GM19023 (cell line): ENCODE results near the gene KYAT1.

Experiments
- ATAC-seq: cut with Tn5 transposase; IDR thresholded peaks from one replicate; pipeline ENCODE4 v1.9.1; 2021; ENCODE audit warnings: mild to moderate bottlenecking, moderate library complexity; ENCODE audit not compliant: unreplicated experiment

Gene KYAT1

GRCh38 chr9:128881884-128882676 is at the start of gene KYAT1, which contains the start of gene LRRC8A:
Gene KYAT1 (minus strand): TSS chr9:128881950. CDS start chr9:128845405, 36,545 bp downstream.
Gene LRRC8A (plus strand): TSS chr9:128882133. CDS start chr9:128907165, 25,032 bp downstream.
- peak; percentile 85 for ATAC-seq

GRCh38 chr9:128929560-128929959 is 47.8 kb upstream of the KYAT1 start:
- ATAC-seq = no peak

DNA sequence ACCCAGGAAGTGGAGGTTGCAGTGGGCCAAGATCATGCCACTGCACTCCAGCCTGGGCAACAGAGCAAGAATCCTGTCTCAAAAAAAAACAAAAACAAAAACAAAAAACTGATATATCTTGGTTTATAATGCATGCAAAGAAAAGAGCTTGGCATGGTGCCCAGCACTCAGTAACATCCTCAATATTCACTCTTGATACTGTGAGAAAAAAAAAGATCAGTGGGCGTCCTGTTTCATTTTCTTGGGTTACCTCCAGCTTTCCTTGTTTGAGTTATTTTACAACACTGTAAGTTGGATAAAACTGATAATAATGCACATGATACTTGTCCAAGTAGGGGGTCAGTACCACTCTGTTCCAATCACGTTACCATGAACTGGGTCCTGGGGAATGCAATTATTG is 46.9 kb upstream of the KYAT1 start:
- ATAC-seq = no peak

DNA sequence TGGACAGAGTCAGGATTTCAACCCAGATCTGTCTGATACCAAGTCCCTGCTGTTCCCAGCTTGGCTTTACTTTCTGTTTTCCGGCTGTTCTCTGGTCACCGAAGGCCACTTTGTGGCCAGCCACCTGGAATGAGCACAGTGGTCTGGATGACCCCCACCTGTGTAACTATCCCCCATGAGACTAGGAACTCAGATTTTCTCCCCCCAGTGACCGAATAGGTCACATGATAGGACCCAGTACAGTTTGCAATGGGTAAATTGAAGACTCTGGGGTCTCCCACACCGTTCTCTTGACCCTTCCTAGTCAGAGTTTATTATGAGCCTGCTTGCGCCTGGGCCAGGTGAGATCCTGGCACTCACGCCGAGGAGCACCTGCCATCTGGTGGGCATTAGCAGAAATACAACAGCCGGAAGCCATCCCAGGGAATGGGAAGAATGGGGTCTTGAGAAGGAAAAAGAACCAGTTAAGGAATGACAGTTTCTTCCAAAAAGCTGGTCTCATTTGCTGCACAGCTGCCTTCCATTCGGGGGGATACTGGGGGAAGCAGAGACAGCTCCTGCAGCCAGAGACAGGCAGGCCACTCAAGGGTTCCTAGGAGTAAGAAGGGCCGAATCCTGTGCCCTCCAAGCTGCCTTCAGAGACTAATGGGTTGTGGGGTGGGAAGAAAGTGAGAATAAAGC is 46.1 kb upstream of the KYAT1 start:
- ATAC-seq = no peak

- no peak for ATAC-seq
Measured at GRCh38 chr9:128923493-128923883, 41.7 kb upstream of the KYAT1 start.

DNA sequence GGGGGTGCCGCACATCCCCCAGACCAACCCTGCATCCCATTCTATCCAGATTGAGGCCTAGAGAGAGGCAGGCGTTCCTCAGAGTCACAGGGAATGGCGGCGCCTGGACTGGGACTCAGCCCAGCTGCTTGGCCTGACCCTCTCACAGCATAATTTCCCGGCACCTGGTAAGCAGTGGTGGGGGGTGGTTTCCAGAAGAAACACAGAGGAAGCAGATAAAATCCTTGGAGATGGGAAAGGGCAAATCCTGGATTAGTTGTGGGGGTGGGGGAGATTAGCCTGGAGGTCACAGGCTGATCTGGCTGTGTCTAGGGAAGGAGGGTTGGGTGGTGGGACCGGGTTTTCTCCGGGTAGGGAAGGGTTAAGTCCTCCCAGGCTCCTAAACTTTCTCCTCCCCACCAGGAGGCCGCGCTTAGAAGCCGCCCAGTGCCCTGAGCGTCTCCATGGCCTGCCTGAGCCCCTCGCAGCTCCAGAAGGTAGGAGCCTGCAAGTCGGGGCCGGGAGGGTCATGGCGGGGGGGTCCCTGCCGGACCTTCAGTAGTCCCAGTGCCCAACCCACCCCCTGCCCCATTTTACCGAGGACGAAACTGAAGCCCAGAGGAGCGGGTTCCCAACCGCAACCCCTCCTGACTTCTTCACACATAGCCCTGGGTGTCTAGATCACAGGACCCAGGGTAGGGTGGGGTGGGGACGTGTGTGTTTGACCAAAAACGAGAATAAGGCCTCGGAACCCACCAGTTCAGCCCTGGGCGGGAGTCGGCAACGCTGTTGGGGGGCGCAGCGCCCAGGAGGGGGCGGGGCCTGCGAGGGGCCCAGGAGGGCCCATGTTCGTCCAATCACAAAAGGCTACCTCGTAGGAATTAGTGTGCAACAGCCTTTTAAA is 40.4 kb upstream of the KYAT1 start:
- no peak for ATAC-seq

GRCh38 chr9:128920381-128921058 is 38.8 kb upstream of the KYAT1 start, which contains the start of gene PHYHD1:
Gene PHYHD1 (plus strand): TSS chr9:128920982. CDS start chr9:128922324, 1,342 bp downstream.
- ATAC-seq = no peak

GRCh38 chr9:128919402-128920089 is 37.8 kb upstream of the KYAT1 start:
- no peak for ATAC-seq

DNA sequence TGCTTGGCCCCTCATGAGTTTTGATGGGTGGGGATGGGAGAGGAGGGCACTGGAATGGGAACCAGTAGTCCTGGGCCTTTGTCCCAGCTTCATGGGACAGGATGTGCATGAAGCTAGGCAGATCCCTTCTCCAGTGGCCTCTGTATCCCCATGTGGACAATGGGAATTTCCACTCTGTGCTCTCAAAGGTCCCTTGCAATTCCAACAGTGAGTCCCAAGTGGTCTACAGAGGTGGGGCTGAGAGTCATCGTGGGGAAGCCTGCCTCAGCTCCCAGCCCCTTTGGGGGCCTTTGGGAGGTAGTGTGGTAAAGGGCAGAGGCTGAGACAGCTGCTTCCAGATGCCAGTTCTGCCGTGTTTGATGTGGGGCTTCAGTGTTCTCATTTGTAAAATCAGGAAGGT is 37.2 kb upstream of the KYAT1 start:
- no peak for ATAC-seq

DNA sequence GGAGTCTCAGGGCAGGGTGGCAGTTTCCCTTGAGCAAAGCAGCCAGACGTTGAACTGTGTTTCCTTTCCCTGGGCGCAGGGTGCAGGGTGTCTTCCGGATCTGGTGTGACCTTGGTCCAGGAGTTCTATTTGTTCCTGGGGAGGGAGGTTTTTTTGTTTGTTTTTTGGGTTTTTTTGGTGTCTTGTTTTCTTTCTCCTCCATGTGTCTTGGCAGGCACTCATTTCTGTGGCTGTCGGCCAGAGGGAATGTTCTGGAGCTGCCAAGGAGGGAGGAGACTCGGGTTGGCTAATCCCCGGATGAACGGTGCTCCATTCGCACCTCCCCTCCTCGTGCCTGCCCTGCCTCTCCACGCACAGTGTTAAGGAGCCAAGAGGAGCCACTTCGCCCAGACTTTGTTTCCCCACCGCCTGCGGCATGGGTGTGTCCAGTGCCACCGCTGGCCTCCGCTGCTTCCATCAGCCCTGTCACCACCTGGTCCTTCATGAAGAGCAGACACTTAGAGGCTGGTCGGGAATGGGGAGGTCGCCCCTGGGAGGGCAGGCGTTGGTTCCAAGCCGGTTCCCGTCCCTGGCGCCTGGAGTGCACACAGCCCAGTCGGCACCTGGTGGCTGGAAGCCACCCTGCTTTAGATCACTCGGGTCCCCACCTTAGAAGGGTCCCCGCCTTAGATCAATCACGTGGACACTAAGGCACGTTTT is 35.5 kb upstream of the KYAT1 start:
- no peak for ATAC-seq

- no peak for ATAC-seq
Measured at GRCh38 chr9:128916745-128917144, 35.0 kb upstream of the KYAT1 start.

DNA sequence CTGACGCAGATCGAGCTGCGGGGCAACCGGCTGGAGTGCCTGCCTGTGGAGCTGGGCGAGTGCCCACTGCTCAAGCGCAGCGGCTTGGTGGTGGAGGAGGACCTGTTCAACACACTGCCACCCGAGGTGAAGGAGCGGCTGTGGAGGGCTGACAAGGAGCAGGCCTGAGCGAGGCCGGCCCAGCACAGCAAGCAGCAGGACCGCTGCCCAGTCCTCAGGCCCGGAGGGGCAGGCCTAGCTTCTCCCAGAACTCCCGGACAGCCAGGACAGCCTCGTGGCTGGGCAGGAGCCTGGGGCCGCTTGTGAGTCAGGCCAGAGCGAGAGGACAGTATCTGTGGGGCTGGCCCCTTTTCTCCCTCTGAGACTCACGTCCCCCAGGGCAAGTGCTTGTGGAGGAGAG is 34.5 kb upstream of the KYAT1 start:
- ATAC-seq = no peak

GRCh38 chr9:128913995-128914772 is 32.4 kb upstream of the KYAT1 start:
- no peak for ATAC-seq

DNA sequence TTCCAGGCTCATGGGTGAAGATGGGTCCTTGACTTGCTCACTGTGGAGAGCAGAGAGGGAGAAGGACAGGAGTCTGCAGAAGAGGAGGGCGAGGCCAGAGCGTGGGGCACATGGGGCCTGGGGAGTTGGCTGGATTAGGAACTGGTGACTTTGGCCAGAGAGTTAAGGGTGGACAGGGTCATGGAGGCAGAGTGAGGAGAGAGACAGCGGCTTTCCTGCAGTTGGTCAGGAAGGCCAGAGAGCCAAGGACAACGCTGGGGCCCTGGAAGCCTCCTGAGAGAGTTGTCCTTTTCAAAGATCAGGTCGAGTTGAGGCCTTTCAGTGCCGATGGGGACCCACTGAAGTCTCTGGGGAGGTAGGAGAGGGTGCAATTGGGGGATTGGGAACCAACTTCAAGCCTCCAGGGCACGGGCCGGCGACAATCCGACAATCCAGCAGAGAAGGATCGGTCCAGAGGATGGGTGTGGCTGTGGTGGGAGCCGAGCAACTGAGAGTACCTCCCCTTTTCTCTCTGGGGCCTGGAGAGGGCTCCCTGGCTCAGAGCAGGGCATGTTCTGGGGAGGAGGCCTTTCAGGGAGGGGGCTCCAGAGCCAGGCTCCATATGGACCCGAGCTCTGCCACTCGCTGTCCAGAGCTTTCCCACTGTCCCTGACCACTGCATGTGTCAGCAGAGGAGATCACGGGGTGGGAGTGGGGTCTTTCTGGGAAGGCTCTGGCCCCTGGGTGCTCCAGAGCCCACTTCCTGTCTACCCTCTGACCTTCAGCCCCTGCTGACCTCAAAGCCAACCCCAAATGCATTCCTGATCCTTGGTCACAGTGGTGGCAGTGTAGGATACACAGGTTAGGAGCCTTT is 31.5 kb upstream of the KYAT1 start:
- ATAC-seq = no peak

DNA sequence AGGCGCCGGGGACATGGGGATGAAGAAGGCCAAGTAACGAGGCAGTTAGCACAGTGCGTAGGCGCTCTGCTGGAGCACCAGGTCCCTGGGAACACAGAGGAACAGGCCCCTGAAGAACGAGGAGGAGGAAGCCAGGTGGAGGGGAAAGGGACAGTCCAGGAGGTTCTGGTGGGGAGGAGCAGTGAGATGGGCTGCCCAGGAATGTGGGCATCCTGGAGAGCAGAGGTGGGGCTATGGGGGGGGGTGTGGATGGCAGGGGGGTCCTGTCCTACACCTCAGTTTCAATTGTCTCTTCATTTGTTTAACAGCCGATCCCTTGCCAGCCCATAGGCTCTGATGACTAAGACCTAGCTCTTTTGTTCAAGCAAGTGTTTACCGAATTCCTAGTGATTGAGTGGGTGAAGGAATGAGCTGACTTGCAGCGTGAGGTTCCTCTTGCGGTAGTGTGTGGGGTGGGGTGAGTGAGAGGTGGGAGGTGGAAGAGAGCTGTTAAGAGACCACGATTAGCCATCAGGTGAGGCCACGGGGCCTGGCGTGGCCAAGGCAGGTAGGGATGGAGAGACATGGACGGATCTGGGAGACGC is 30.6 kb upstream of the KYAT1 start:
- no peak for ATAC-seq

- ATAC-seq = no peak
Measured at GRCh38 chr9:128911529-128912035, 29.8 kb upstream of the KYAT1 start.

GRCh38 chr9:128910906-128911305 is 29.2 kb upstream of the KYAT1 start:
- no peak for ATAC-seq
